HG03354 (cell line): ENCODE results near the gene MUC6.

Source experiments
- ATAC-seq: cut with Tn5 transposase; IDR thresholded peaks from one replicate; pipeline ENCODE4 v1.9.1; 2021; ENCODE audit warnings: mild to moderate bottlenecking; ENCODE audit not compliant: unreplicated experiment, poor library complexity, severe bottlenecking

MUC6 gene

DNA sequence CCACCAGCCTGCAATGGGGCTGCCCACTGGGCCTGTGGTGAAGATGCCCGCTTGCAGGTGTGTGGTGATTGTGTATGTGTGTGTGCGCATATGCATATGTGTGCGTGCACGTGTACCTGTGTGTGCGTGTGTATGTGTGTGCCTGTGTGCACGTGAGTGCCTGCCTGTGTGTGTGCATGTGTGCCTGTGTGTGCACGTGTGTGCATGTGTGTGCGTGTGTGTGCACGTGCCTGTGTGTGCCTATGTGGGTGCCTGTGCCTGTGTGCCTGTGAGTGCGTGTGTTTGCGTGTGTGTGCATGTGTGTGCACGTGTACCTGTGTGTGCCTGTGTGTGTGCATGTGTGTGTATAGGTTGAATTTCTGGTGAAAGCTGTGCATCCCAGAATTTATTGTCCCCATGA lies 2.4 kb upstream of the MUC6 start:
- ATAC-seq: no peak

DNA sequence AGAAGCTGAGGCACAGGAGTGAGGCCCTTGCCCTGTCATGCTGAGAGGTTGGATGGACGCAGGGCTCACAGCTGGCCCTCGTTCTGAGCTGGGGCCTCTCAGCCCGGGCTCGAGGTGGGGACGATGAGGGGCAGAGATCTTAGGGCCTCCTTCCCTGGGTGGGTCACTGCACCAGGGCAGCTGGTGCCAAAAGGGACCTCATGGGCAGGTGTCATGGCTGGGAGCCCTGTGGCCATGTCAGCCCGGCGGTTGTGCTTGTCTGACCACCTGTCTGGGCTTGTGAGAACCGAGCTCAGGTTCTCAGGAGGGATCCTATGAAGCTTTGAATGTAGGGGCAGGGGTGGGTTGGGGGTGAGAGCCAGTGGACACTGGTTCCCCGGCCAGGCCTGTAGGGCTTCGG lies 1.8 kb upstream of the MUC6 start:
- no peak for ATAC-seq

DNA sequence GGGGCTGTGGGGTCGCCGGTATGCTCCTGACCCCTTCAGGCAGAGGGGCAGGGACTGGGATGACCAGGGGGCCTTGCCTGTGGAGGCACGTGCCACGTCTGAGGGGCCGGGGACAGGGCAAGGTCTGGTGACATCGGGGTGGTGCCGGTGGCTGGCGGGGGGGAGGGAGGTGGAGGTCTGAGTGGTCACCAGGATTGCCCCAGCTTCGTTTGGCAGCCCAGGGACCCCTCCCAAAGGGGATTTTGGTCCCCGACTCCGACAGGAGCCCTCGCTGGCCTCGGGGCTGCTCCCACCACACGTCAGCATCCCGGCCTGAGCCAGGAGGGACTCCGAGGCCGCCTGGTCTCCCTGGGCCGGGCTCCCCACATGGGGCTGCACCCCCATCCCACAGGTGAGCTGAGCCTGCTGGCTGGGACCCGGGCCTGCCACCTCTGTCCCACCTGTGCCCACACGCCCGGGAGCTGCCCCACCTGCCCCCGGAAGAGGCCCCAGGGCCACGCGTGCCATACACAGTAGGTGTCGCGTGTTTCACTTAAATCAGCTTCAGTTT lies 1.1 kb upstream of the MUC6 start:
- no peak for ATAC-seq

GRCh38 chr11:1036931-1037330 lies 413 bp upstream of the MUC6 start:
- ATAC-seq: no peak

- ATAC-seq: no peak
Observed at GRCh38 chr11:1035577-1036283, 788 bp downstream of the MUC6 start.

DNA sequence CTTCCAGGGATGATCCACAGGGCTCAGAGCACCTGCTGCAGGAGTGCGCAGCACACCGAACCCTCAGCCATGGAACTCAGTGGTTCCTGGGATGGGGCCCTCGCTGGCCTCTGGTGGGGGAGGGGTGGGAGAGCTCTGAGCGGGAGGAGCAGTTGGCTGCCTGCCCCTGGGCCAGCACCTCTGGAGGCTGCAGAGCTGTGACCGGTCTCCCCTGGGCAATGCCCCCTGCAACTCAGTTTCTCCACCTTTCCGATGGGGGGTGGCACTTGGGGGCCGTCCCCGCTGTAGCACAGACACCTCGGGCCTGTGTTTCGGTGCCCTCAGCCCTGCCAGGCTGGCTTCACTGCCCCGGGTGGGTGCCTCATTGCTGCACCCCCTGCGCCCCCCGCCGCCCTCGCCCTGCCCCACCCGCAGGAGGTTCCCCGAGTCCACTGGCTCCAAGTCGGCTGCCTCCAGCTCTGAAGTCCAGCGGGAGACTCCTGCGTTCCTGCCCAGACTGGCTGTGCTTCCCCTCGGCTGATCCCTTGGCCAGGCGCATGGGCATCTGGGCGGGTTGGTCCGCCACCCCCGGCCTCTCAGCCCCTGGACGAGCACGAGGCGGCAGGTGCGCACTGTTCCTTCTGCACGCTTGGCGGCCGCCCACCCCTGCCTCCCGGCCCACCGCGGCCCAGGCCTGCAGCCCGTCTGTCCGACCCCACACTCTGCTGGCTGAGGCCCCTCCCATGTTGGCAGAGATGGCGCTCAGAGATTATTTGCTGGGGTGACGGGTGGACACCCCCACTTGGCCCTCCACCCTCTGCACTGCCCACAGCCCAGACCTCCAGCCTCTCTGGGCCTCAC lies 1.8 kb downstream of the MUC6 start:
- no peak for ATAC-seq

GRCh38 chr11:1034001-1034400 lies 2.5 kb downstream of the MUC6 start:
- no peak for ATAC-seq

GRCh38 chr11:1033016-1033798 lies 3.3 kb downstream of the MUC6 start:
- ATAC-seq: no peak

GRCh38 chr11:1032310-1032891 lies 4.1 kb downstream of the MUC6 start:
- no peak for ATAC-seq

GRCh38 chr11:1031121-1031899 lies 5.2 kb downstream of the MUC6 start:
- ATAC-seq: no peak

DNA sequence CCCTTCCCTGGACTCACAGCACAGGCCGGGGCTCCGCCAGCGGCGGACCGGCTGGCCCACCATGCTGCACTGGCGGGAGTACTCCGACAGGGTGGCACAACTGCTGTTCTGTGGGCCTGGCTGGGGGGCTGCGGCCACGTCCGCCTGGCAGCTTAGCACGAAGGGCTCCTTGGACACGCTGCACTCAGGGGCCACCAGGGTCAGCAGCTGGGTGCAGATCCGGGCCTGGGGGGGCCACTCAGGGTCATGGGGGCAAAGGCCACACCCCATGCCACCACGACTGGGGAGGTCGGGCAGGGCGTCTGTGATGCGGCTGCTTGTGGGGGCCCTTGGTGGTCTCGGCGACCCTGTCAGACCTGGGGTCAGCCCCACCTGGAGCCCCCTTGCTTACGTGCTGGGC lies 6.0 kb downstream of the MUC6 start:
- ATAC-seq: no peak

GRCh38 chr11:1030086-1030485 lies 6.4 kb downstream of the MUC6 start:
- ATAC-seq: no peak

- ATAC-seq: no peak
Observed at GRCh38 chr11:1029654-1030053, 6.9 kb downstream of the MUC6 start.

- ATAC-seq: no peak
Observed at GRCh38 chr11:1029051-1029450, 7.5 kb downstream of the MUC6 start.

- ATAC-seq: no peak
Observed at GRCh38 chr11:1028616-1029015, 7.9 kb downstream of the MUC6 start.

GRCh38 chr11:1028291-1028540 lies 8.3 kb downstream of the MUC6 start:
- no peak for ATAC-seq

DNA sequence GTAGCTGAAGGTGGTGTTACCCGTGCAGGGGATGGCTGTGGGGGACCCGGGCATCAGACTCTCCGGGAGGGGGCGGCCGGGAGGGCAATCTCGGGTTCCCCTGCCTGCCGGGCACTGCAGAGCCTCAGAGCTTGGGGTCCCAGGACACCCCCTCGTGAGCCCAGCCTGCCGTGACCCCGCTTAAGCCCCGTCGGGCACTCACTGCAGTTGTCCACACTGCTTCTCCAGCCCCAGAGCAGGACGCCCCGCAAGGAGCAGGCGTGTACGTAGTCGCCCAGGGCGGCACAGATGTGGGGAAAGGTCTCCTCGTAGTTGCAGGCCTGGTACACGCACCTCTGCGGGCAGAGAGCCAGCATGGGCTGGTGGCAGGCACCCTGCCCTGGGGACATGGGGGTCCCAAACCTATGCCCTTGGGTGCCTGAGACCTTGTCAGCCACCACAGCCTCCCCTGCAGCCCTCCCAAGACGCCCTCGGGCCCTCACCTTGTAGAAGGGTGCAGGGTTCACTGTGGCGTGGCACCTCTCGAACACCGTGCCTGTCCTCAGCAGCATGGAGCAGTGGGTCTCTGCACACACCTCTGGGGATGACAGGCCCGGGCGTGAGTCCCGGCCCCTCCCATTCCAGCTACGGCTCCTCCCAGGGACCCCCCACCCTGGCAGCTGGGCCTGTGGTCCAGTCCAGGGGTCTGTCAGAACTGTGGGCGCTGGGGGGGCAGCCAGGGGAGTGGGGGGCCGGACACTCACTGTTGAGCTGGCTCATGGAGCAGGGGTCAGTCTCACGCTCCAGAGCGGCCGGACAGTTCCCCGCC lies 8.8 kb downstream of the MUC6 start:
- ATAC-seq: no peak

- no peak for ATAC-seq
Observed at GRCh38 chr11:1026641-1027482, 9.7 kb downstream of the MUC6 start.
